Fibroblast of gingiva (primary cell): ENCODE results near the gene RNF126.

ENCODE experiments used
- DNase-seq: peaks from one replicate; pipeline ENCODE4 v3.0.0-alpha.2; 2011; ENCODE audit warnings: low read depth

The RNF126 gene

DNA sequence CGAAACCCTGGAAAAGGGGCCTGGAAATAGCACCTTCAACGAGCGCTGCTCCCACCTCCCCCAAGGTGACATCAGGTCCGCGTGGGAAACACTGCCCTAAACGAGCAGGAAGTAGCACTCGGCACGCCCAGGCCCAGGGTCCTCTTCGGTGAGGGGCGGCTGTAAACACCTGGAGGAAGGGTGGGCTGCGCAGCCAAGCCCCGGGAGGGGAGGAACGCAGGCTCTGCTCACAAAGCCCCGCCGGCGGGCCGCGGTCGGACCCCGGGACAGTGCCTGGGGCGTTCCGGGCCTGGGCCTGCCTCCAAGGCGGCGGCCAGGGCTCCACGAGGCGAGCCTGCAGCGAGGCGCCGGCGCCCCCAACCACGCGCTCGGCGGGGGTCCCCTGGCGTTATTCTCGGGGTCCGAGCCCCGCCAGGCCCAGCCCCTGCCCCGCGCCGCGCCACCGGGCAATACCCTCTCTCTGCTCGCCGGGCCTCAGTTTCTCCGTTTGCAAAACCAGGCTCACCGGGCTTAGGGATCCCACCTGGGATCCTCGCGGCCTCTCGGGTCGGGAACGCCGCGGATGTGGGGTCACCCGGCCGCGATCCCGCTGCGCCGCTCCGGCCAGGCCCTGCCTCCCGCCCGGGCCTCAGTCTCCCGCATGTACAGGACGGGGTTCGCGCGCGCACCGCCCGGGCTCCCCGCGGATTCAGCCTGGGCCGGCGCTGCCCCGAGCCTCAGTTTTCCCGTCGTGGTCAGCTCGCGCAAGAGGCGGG is 630 bp downstream of the RNF126 start:
- DNase-seq, result no peak

DNA sequence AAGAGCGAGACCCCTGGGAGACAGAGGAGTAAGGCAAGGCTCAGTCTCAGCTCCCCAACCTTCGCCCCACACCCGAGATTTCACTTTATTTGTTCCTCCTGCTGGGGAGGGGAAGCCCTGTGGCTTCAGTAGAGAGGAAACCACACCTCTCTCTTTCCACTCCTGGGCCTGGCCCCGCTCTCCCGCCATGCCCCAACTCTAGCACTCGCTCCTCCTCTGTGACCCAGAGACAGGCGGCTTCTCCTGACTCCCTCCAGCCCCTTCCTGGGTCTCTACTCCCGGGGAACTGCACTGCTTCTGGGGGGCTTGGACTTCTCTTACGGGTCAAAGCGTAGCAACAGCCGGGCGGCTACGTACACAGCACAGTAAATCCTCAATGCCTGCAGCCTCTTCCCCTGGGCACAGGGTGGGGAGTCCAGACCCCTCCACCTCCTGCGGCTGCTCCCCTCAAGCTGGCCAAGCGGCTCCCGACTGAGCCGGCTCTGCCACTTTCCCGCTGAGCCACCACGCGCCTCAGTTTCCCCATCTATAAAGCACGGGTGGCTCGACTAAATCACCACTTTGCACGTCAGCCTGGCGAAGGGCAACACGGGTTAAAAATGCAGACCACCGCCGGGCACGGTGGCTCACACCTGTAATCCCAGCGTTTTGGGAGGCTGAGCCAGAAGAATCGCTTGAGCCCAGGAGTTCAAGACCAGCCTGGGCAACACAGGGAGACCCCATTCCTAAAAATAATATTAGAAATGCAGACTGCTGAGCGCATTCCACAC is 1.4 kb downstream of the RNF126 start:
- DNase-seq, result no peak

DNA sequence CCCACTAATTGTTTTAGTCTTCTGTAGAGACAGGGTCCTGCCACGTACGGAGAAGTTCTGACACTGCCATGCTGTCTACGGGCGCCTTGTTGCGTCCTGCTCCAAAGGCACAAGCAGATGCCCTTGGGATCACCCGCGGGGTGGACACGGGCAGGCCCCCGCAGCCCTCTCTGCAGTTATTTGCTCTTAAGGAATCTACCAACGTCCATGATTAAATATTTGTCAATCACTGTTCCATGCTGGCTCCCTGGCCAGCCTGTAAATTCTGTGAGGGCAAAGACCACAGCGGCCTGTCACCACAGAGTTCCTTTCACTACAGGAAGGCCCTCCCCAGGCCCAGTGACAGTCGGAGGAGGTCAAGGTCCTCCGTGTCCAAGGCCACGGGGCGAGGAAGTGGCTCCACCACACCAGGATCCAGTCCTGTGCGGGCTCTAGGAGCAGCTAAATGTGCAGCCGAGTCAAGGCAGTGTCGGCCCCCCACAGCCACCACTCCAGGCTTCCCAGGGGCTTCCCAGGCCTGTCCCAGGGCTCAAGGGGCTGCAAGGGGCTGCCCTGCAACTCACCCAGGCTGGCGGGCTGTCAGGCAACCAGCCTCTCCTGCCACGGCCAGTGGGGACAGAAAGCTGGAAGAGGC is 2.1 kb downstream of the RNF126 start:
- no peak for DNase-seq

DNA sequence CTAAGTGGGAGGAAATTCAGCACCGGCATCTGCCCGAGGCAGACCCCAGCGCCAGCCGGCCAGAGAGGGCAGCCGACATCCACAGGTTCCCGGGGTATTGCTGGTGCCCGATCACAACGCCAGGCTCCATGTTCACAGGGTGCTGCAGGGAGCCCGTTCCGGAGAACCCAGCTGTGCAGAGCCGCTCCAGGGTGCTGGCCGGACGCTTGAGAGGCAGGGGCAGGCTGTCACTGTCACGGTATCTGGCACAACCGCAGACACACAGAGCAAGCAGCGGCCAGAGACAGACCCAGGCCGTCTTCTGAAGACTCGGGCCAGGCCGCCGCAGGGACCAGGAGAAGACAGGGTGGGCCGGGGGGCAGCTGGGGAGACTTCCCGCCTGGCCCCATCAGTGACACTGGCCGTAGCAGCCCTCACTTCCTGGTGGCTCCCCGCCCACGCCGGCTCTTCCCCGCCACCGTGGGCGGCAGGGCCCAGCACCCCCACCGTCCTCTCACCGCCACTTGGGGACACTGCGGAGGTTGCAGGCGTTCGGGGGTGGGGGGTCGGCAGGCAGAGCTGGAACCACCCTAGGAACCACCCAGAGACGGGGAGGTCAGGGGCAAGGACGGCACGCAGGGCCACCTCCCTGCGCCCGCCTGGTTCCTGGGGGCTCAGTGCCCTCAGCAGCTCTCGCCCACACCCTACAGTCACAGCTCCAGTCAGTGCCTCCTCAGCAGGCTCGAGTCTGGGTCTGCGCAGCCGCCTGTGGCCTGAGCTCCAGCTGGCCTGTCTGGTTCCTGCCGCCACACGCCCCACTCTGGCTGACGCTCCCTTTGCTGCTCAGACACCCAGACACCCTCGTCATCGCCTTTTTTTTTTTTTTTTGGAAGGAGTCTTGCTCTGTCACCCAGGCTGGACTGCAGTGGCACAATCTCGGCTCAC is 3.8 kb downstream of the RNF126 start:
- no peak for DNase-seq

DNA sequence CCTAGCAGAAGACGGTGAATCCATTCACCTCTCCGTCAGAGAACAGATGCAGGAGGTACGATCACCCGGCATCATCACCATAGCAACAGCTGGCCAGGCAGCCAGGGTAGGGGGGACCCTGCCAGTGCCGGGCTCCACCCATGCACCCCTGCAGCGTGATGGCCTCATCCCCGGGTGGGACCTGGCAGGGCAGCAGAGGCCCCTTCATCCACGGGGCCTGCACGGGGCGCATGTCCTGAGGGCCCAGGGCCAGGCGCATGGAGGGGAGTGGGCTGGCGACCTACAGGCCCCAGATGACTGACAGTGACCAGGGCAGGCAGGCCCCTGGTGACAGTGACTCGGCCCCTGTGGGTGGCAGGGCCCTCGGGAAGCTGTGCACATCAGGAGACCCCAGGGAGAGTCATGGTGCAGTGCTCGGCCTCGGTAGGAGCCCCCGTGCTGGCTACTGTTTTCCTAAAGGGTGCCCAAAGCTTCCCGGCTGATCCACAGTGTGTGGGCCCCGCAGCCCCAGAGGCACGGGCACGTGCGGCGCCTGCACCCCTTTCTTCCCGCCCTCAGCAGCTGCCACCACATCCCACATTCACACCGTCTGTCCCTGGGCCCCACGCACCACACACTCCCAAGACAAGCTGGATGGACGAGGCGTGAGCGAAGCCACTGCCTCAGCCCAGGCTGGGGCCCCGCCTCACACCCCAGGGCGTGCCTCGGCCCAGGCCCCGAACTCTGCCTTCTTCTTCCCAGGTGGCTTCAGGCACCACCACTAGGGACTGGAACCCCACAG is 4.8 kb downstream of the RNF126 start:
- no peak for DNase-seq

DNA sequence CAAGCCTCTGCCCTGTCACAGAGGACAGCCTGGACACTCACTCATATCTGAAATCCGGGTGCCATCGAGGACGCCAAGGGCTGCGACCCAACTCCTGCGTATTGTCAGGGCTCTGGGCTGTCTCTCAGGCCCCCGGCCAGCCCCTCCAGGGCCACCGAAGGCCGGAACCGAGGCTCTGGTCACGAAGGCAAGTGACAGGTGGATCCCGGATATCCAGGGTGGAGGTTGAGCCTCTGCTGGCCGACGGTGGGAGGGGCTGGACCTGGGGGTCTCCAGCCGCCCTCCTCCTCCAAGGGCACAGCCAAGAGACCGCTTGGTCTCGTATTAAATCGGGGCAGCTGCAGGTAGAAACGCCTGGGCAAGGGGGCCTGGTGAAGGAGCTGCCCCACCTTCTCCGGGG is 5.4 kb downstream of the RNF126 start:
- DNase-seq, result no peak

DNA sequence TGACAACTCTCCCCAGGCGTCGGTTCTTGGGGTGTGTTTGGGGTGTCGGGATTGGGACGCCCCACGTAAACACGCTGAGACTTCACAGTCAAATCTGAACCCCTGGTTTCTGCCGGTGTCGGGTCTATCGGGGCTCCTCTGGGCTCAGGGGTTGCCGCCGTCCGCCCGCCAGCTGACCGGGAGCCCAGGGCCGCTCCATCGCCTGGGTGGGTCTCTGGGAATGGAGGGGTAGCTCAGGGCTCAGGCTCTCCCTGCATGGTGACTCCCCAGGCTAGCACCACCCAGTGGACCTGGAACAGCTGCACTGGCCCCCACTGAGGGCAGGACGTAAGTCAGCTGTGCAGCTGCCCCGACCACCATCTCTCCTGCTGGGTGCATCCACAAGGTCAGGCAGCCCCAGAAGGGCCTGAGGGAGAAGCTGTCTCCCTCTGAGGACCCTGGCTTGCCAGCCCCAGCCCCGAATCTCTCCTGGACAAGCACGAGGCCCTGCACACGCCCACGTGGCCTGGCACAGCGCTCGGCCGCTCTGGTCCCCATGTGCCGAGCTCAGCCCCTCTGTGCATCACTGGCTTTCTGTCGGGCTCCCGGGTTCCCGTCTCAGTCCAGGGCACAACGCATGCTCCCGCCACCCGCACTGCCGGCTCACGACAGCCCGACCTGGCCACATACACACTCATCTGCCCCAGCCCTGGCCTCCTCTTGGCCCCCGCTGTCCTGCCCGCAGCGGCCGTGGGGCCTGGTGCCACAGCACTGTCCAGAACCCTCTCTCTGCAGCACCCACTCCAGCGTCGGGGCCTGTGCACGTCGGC is 6.1 kb downstream of the RNF126 start:
- DNase-seq, result no peak

DNA sequence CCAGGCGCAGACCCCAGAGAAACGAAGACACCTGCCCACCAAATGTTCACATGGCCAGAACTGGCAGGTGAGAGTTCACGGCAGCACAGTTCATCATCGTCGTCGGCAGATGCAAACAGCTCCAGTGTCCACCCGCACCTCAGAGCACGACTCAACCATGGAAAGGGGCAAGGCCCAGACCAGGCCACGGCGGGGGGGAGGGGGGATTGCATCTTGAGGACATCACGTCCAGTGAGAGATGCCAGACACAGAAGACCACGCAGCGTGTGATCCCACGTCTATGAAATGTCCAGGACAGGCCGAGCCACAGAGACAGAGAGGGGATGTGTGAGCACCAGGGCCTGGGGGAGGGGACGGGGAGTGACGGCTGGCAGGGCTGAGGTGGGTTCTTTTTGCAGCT is 7.3 kb downstream of the RNF126 start:
- DNase-seq, result no peak

DNA sequence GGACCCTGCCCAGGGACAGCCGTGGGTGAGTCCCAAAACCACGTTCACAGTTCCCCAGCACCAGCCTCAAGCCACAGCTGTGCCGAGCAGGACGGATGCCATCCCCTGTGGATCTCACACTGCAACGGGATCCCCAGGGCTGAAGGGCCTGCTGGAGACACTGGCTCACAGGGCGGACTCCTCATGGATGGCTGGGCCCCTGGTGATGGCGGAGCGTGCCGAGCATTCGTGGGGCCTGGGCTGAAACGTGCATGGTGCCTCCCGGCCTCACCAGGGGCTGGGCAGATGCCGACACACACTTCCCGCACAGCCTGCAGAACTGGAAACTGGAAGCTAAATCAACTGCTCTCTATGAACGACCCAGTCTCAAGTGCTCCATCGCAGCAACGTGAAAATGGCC is 9.6 kb downstream of the RNF126 start:
- no peak for DNase-seq

DNA sequence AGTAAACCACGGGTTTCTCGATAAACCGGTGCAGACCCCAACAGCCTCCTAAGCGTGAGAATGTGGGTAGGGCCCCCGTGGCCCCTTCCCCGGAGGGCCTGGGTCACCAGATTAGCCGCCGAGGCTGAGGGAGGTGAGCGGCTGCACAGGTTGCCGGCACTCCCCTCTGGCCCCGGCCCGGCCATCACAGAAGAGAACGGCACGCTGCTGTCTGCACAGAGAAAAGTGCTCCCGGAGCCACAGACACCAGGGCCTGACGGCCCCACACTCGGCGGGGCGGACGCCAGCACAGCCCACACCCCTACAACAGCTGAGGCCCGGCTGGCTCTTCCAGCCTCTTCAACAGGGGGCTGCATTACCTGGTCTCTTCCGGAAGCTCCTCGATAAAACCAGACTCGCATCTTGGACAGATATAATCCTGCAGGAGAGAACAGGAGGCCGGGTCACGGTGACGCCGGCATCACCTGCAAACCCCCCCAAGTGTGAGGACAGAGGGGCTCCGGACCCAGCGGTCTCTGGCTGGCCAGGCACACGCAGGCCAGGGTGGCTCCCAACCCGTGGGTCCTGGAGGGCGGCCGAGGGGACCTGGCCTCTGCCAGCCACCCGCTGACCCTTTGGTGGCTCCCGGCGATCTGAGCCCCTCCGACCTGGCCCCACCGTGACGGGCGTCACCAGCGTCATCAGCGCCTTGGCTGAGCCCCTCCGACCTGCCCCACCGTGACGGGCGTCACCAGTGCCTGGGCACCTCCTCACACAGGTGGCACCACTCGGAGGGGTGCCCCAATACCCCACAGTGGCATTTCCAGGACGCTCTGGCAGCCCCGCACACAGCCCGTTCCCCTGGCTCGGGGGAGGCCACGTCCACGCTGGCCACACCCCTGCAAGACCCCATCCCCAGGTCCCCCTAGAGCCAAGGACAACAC is 10.3 kb downstream of the RNF126 start:
- DNase-seq, result no peak

DNA sequence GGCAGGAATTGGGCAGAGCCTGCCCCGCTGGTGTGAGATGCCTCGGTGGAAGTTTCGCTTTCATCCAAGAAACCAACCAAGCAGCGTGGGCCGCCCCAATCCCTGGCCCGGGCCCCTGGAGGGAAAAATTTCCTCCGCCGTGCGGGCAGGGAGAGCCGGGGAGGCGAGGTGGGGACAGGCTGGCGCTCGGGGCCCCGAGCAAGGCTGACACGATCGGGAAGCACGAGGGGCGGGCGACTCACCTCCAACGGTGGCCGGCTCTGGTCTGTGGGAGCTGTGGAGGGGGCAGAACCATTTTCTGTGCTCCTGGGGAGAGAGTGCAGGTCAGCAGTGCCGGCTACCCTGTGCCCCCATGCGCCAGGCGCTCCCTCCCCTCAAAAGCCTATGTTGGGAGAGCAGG is 11.0 kb downstream of the RNF126 start:
- DNase-seq, result no peak

DNA sequence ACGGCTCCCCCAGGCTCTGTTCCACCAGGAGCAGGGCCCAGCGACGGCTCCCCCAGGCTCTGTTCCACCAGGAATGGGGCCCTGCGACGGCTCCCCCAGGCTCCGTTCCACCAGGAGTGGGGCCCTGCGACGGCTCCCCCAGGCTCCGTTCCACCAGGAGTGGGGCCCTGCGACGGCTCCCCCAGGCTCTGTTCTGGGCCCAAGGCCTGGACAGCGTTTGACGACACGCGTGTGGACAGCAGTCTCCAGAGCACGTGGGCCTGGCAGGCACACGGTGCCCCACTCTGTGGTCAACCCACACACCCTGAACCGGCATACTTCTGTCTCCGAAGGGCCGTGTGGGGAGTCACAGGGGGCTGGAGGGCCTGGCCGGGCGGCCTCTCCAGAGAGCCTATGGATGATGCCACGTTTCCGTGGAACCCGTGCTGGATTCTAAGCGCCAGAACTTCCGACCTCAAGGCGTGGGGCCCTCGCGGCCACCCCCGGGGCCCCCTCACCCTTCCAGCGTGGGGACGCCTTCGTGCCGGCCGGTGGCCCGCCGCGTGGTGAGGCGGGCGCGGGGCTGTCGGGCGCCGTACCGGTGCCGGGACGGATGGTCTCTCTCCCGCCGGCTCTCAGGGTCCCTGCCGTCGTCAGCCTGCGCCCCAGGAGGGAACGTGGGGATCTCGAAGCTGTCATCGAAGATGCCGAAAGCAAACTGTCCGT is 11.7 kb downstream of the RNF126 start:
- no peak for DNase-seq

DNA sequence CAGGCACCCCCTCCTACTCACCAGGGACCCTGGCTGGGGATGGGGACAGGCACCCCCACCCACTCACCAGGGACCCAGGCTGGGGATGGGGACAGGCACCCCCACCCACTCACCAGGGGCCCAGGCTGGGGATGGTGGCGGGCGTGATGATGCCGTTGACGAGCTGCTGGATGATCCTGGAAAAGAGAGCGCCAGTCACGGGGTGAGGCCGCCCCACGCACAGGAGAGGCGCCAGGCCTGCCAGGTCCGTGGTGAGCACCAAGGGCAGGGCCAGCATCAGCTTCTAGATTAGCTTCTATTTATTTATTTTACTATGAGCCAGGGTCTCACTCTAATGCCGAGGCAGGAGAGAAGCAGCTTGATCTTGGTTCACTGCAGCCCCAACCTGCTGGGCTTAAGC is 12.9 kb downstream of the RNF126 start:
- DNase-seq, result no peak

DNA sequence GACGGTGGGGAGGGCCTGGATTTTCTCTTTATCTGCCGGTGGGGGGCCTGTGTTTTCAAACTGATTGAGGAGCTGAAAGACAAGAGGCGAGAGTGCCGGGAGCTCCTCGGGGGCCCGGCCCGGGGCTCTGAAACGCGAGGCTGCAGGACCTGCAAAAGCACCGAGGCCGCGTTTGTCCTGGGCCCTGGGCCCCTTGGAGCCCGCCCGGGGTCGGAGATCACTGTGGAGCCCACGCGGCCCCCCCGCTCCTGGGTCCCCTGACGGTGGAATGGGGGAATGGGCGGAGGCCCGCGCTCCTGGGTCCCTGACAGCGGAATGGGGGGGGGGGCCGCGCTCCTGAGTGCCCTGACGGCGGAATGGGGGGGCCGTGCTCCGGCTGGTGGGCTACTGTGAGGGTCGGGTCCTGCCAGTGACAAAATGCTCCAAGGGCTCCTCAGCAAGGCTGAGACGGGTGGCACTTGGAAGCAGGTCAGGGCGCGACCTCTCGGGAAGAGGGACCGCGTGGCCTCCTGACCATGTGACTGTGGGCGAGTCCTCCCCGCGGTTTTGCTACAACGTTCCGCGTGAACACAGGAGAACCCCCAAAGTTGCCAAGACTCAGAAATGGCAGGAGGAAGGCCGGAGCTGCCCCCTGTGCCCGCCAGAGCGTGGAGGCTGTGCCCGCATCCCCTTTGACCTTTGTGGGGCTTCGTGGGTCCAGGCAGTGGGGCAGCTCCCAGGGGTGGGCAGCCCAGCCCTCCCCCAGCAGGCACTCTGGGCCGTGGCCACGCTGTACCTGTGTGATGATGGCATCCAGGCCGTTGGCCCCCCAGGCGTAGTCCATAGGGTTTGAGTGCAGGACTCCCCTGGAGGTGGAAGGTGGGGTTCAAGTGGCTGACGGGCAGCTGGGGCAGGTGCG is 13.9 kb downstream of the RNF126 start:
- no peak for DNase-seq

DNA sequence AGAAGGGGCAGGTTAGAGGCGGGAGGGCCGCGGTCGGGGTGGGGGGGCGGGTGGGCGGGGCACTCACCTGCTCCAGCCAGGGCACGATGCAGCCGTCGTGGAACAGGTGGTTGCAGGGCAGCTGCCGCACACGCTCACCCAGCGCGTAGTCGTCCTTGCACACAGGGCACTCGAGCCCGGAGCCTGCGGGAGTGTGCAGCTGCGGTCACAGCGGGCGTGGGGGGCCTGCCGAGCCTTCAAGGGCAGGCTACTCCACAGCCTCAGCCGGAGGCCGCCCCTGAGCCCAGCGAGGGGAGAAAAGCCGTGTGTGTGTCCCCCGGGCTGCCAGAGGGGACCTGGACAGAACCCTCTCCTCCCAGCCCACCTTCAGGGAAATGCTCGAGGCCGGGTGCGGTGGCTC is 14.7 kb downstream of the RNF126 start:
- no peak for DNase-seq

DNA sequence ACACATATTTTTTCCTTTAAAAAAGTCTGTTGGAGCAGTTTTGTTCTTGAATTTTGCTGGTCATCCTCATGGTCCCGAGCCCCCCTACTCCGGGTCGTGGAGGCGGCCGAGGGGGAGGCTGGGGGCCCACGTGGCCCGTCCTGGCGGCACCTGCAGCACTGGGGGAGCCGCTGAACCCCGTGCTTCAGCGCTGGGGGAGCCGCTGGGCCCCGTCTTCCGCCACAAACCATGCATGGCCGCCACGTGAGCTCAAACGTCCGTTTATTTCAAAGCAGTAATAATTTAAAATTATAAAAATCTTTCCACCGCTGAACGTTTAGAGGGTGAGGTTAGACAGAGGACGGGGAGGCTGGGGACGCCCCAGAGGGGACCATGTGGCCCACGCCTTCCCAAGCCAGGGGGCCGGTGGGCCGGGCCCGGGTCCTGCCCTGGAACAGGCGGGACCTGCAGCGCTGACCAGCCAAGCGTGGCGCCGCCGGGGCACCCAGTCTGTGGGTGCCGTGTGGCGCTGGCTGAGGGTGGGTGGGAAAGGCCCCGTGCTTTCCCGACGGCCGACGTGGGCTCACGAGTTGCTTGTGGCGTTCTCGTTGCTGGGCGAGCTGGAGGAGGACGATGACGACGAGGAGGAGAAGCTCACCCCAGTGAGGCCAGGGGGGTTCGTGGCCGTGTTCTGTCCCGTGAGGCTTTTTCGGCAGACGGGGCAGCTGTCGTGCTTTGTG is 15.3 kb downstream of the RNF126 start:
- DNase-seq, result no peak
